H1 (cell line): ENCODE results near the gene MGMT. TPM values are rescaled to one million over a fixed set of nuclear protein-coding genes. Genes with fewer than 3 reads are reported as not detected.

Experiments
- GABPA ChIP-seq: IDR thresholded peaks from 2 replicates; pipeline ENCODE4 v1.6.1; 2011; ENCODE audit warnings: mild to moderate bottlenecking, low read length, moderate library complexity, borderline replicate concordance; ENCODE audit not compliant: insufficient read depth
- JUND ChIP-seq: IDR thresholded peaks from 2 replicates; pipeline ENCODE4 v1.6.1; 2011; ENCODE audit warnings: mild to moderate bottlenecking, improper control_type of control experiment, low read length
- KDM1A ChIP-seq: fragments of 200-600, 300-600 bp; sonication (generic); IDR thresholded peaks from 2 replicates; pipeline ENCODE4 v1.7.1; 2016; ENCODE audit warnings: mild to moderate bottlenecking, low read length, borderline replicate concordance
- SP2 ChIP-seq: IDR thresholded peaks from 2 replicates; pipeline ENCODE4 v1.6.1; 2012; ENCODE audit warnings: mild to moderate bottlenecking, low read length, inconsistent platforms
- TAF7 ChIP-seq: optimal IDR thresholded peaks from 2 replicates; pipeline ENCODE3; 2011; ENCODE audit warnings: low read depth, mild to moderate bottlenecking, inconsistent platforms, low read length, moderate library complexity, borderline replicate concordance
- polyA plus RNA-seq, 7 experiments: library from polyadenylated mRNA; depleted of rRNA in 3 of 7; stranded (reverse) in 5 of 7; unstranded in 2 of 7; fragments of >200 nt in 5 of 7; fragments of 200-250 nt in 2 of 7; gene quantifications; 1 replicate in 5 of 7; 2 replicates in 1 of 7; 4 replicates in 1 of 7; pipeline versions ENCODE4 v1.2.1 to v1.2.3, GENCODE V29; 2011 to 2013; ENCODE audit warnings: missing spikeins in 2 of 7, mixed read lengths in 2 of 7
- total RNA-seq: library from RNA; stranded (reverse); fragmentation: NEBNext Ultra II Directional; extraction: Animal tissue kit (Norgen Biotek cat#: 25700); gene quantifications from 2 replicates; pipeline ENCODE4 v1.2.1, GENCODE V29; 2021

The MGMT gene
- total and polyA plus RNA-seq, 2 of the 8 experiments (the other 6 are each of a cell fraction or from before 2014, with no cell fraction given) = 9.9 to 10.7 TPM

GRCh38 chr10:129741978-129742741 is 275.1 kb downstream of the MGMT start (continued):
- TF ChIP-seq JUND = no peak
- no peak for TF ChIP-seq TAF7
- no peak for TF ChIP-seq KDM1A
- no peak for TF ChIP-seq SP2
- TF ChIP-seq GABPA = no peak
